HEK293 (cell line): ENCODE measurements around the gene DEPDC5.

ENCODE experiments used
- ZFP3 ChIP-seq: fragments of 450-650 bp; formaldehyde crosslinking; IDR thresholded peaks from 2 replicates; pipeline ENCODE4 v1.5.1; 2016; ENCODE audit warnings: low read depth, missing biosample characterization, missing genetic modification characterization
- TF ChIP-seq, protein P1 (sequence below): fragments of 450-650 bp; formaldehyde crosslinking; IDR thresholded peaks from 2 replicates; pipeline ENCODE4 v1.5.1; 2016; ENCODE audit warnings: missing biosample characterization, missing genetic modification characterization

DNA sequence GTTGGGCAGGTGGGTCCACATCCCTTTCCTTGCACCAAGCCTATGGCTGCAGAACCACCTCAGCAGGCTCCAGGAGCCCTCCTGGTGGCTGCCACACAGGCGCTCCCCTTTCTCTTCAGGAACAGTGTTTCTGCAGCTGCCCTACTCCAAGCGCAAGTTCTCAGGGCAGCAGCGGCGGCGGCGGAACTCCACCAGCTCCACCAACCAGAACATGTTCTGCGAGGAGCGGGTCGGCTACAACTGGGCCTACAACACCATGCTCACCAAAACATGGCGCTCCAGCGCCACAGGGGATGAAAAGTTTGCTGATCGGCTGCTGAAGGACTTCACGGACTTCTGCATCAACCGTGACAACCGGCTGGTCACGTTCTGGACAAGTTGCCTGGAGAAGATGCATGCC lies 152.3 kb downstream of the DEPDC5 start:
- no peak for TF ChIP-seq ZFP3 (tag by site-specific recombination)
- TF ChIP-seq, protein P1, sequence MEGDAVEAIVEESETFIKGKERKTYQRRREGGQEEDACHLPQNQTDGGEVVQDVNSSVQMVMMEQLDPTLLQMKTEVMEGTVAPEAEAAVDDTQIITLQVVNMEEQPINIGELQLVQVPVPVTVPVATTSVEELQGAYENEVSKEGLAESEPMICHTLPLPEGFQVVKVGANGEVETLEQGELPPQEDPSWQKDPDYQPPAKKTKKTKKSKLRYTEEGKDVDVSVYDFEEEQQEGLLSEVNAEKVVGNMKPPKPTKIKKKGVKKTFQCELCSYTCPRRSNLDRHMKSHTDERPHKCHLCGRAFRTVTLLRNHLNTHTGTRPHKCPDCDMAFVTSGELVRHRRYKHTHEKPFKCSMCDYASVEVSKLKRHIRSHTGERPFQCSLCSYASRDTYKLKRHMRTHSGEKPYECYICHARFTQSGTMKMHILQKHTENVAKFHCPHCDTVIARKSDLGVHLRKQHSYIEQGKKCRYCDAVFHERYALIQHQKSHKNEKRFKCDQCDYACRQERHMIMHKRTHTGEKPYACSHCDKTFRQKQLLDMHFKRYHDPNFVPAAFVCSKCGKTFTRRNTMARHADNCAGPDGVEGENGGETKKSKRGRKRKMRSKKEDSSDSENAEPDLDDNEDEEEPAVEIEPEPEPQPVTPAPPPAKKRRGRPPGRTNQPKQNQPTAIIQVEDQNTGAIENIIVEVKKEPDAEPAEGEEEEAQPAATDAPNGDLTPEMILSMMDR (tag by site-specific recombination), result no peak
